Mucosa of descending colon (tissue), 3 donors: ENCODE measurements around the gene COPZ2. TPM values are rescaled to one million over a fixed set of nuclear protein-coding genes. Genes with fewer than 3 reads are reported as not detected.

Source experiments
- ATAC-seq: fragments of 200-7000 bp; cut with Tn5 transposase; one replicate; pipeline ENCODE4 v1.9.1; 2020; ENCODE audit warnings: mild to moderate bottlenecking, moderate library complexity
- DNase-seq, 3 donors: peaks; one replicate each; pipeline ENCODE4 v3.0.0-alpha.2; 2020
- H3K36me3 ChIP-seq: fragments of 200-600 bp; one replicate; pipeline ENCODE4 v1.8.0; 2021; ENCODE audit warnings: low read depth, mild to moderate bottlenecking
- H3K4me1 ChIP-seq: fragments of 200-600 bp; one replicate; pipeline ENCODE4 v1.8.0; 2021; ENCODE audit warnings: low read depth, mild to moderate bottlenecking
- H3K4me3 ChIP-seq: fragments of 200-600 bp; one replicate; pipeline ENCODE4 v1.8.0; 2021; ENCODE audit warnings: mild to moderate bottlenecking
- H3K9me3 ChIP-seq: fragments of 200-600 bp; one replicate; pipeline ENCODE4 v1.8.0; 2021; ENCODE audit warnings: mild to moderate bottlenecking
- intact Hi-C, 2 donors: fragments of 100-400 bp; cut with DNase I in 1 of 2; cut with micrococcal nuclease in 1 of 2; formaldehyde crosslinking; loops; one replicate each; pipeline versions ENCODE4 v1.11.0 to v1.11.1; 2022; cut with DNase I, micrococcal nuclease
- total RNA-seq, 3 donors: library from RNA; stranded (reverse); fragmentation: NEBNext Ultra II Directional in 2 of 3; extraction: Animal tissue kit (Norgen Biotek cat#: 25700) in 2 of 3; gene quantifications; one replicate each; pipeline versions ENCODE4 v1.2.1 to v1.2.4, GENCODE V29; 2021 to 2023
- TF ChIP-seq, protein P1 (sequence below): fragments of 200-600 bp; IDR thresholded peaks from one replicate; pipeline ENCODE4 v1.8.0; 2022; ENCODE audit warnings: antibody characterized with exemption, mild to moderate bottlenecking
- donor health status: DM: no; HTN: no; CAD: no; lungs with moderate emphysema.
- donor health status: DM: no; HTN: no; CAD: no.
- donor health status: DM: no; HTN: yes; CAD: no.

Gene COPZ2
- total RNA-seq, 3 donors from 2014 or later = 3.9 to 43.3 (median 14.3) TPM

- no peak for DNase-seq
- no peaks in the 10 kb centered on the region for H3K4me1 ChIP-seq
- no peak overlapping the region for H3K4me3 ChIP-seq
- H3K36me3 ChIP-seq = peaks cover 6% of the 10 kb centered on the region
- H3K9me3 ChIP-seq = no peaks in the 10 kb centered on the region
- intact Hi-C loops = no loop called here
- TF ChIP-seq, protein P1, sequence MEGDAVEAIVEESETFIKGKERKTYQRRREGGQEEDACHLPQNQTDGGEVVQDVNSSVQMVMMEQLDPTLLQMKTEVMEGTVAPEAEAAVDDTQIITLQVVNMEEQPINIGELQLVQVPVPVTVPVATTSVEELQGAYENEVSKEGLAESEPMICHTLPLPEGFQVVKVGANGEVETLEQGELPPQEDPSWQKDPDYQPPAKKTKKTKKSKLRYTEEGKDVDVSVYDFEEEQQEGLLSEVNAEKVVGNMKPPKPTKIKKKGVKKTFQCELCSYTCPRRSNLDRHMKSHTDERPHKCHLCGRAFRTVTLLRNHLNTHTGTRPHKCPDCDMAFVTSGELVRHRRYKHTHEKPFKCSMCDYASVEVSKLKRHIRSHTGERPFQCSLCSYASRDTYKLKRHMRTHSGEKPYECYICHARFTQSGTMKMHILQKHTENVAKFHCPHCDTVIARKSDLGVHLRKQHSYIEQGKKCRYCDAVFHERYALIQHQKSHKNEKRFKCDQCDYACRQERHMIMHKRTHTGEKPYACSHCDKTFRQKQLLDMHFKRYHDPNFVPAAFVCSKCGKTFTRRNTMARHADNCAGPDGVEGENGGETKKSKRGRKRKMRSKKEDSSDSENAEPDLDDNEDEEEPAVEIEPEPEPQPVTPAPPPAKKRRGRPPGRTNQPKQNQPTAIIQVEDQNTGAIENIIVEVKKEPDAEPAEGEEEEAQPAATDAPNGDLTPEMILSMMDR = no peak
- ATAC-seq = no peak
These were observed 28.6 kb upstream of the COPZ2 start for GRCh38 chr17:48066192-48066591.

DNA sequence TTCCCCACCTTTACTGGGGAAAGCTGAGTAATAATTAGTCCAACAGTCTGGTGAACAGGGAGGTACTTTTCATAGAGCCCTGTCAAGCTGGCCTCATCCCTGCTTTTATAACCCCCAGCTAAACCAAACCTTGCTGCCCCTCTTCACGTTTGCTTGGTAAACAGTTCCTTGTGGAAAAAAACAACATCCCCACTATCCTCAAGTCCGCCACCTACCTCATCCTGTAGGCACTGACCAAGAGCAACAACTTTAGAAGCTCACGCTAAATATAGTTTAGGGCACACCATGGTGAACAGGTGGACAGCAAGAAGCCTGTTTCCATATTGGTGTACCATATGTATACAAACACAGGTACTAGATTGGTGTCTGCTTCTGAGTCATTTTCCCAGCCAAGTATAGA is 27.0 kb upstream of the COPZ2 start:
- TF ChIP-seq, protein P1 = no peak
- no peak overlapping the region for H3K4me3 ChIP-seq
- intact Hi-C loops = no loop called here
- peaks cover 6% of the 10 kb centered on the region for H3K36me3 ChIP-seq
- DNase-seq (no peak), ATAC-seq (no peak)
- H3K4me1 ChIP-seq = no peaks in the 10 kb centered on the region
- no peaks in the 10 kb centered on the region for H3K9me3 ChIP-seq

DNA sequence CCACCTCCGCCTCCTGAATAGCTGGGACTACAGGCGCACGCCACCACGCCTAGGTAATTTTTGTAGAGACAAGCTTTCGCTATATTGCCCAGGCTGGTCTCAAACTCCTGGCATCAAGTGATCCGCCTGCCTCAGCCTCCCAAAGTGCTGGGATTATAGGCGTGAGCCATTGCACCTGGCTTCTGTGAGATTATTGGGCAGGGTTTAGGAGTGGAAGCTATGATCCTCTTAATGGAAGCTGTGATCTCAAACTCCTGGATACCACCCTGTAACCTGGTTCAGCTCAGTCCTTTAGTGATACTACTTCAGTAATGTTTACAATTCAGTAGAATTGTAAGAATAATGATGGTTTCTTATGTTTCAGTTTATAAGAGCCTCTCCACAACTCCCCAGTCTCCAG is 24.7 kb upstream of the COPZ2 start:
- intact Hi-C loops = no loop called here
- no peak overlapping the region for H3K4me3 ChIP-seq
- H3K4me1 ChIP-seq = no peaks in the 10 kb centered on the region
- H3K9me3 ChIP-seq = no peaks in the 10 kb centered on the region
- peaks cover 14% of the 10 kb centered on the region for H3K36me3 ChIP-seq
- TF ChIP-seq, protein P1 = no peak
- ATAC-seq = no peak
- no peak for DNase-seq

- ATAC-seq = no peak
These were observed 22.7 kb upstream of the COPZ2 start for GRCh38 chr17:48060249-48060648.

GRCh38 chr17:48059125-48059668 is 21.6 kb upstream of the COPZ2 start:
- Histone ChIP-seq H3K4me1 (peaks cover 8% of the 10 kb centered on the region), H3K9me3 (no peaks in the 10 kb centered on the region), H3K36me3 (peaks cover 17% of the 10 kb centered on the region), H3K4me3 (no peak overlapping the region)
- no peak for DNase-seq
- intact Hi-C loops = no loop called here
- no peak for ATAC-seq
- TF ChIP-seq, protein P1 = no peak

More at GRCh38 chr17:48060249-48060648, 22.7 kb upstream of the COPZ2 start:
- peaks cover 2% of the 10 kb centered on the region for H3K4me1 ChIP-seq
- no peak overlapping the region for H3K4me3 ChIP-seq
- no peak for DNase-seq
- intact Hi-C loops = no loop called here
- no peaks in the 10 kb centered on the region for H3K9me3 ChIP-seq
- TF ChIP-seq, protein P1 = no peak
- H3K36me3 ChIP-seq = peaks cover 17% of the 10 kb centered on the region
